CD4-positive, alpha-beta T cell treated with Interleukin-15 for 1 hour (primary cell): ENCODE results near the gene UTP15.
A peak's percentile ranks its signal among the peaks of the same experiment; 100 is the strongest.

Experiments
- DNase-seq: peaks from one replicate; pipeline ENCODE4 v3.0.0-alpha.2; 2020

The UTP15 gene, protein sequence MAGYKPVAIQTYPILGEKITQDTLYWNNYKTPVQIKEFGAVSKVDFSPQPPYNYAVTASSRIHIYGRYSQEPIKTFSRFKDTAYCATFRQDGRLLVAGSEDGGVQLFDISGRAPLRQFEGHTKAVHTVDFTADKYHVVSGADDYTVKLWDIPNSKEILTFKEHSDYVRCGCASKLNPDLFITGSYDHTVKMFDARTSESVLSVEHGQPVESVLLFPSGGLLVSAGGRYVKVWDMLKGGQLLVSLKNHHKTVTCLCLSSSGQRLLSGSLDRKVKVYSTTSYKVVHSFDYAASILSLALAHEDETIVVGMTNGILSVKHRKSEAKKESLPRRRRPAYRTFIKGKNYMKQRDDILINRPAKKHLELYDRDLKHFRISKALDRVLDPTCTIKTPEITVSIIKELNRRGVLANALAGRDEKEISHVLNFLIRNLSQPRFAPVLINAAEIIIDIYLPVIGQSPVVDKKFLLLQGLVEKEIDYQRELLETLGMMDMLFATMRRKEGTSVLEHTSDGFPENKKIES

DNA sequence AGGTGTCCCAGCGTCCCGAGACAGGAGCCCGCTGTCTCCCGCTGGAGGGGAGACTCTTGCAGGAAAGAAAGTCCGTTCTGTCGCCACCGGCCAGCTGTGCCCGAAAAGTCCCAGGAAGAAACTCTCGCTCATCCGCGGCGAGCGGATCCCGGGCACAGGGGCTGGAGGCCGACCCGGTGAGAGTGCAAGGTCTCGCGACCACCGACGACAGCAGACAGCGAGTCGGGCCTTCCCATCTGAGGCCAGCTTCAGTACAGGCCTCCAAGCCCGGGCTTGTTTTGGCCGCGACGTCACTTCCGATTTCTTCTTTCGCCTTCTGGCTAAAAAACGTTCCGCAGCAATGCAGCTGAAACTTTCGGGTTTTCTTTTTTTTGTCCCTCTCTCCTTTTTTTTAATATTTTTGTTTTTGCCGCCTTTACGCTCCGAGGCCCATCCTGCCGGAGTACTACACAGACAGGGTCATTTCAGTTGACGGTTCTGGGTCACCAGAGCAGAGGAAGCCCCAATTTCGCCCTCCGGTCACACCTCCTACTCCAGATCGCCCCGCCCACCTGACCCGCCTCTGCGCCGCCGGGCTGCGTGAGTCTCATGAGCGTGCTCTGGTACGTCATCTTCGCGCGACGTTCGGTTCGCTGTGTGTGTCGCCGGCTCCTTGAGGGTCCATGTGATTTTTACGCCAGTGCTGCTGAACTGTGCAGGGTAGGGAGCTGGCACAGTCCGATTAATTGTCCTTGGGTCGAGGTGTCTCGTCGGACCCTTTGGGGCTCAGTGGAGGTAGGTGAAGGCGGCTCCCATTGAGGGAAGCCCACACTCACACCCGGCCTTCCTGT, at the start of gene UTP15, which contains the start of gene ANKRA2:
Gene UTP15, plus strand, starts transcription at position 605 of the 830 bp plus-strand sequence. CDS start 1,602 bp downstream, outside the sequence.
Gene ANKRA2, minus strand, starts transcription at position 501 of the 830 bp plus-strand sequence. CDS start 2,758 bp downstream, outside the sequence.
- DNase-seq, result peak; percentile 97

DNA sequence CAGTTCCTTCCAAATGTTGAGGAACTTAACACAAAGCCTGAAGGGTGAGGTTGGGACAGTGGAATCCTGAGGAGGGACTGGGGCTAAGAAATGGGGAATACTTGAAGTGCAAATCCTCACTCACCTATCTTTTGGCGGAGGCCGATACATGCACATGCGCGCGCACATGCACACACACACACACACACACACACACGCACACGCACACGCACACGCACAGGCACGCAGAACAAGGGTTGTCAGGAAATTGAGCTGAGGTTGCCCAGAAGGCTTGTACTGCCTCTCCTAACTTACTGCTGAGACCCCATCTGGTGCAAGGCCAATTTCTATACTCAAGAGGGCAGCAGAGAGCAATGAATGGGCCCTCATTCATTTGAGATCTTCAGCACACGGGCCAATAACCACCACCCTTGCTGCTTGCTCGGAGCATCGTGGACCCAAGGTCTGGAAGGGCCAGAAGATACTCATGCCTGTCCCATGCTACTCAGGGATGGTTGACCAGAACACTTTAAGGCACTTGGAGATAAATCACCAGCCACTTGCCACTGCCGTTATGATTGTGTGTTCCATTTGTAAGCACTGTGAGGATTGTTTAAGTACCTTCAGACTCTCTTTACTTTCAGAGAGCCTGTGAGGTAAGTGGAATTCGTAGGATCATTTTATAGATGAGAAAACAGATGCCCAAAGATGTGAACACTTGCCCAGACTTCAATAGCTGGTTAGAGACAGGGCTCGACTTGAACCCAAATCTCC, 45.8 kb upstream of the UTP15 start:
- peak; percentile 74 for DNase-seq

DNA sequence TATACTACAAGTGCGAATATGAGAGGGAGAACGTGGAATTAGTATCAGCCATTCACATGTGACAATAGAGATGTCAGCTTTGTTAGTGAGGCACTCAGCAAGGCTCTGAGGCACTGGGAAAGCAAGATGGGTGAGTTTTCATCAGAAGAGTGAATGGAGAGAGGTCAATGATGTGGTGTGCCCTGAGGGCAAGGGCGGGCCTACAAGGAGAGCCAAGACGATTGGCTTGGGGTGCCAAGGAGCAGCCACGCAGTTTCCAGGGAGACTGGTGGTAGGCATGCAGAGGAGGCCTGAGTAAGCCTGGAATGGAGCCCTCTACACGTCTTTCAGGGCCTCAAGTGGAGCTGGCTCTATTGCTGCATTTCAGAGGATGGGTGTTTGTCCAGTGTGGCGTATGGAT, 42.6 kb upstream of the UTP15 start:
- no peak for DNase-seq

DNA sequence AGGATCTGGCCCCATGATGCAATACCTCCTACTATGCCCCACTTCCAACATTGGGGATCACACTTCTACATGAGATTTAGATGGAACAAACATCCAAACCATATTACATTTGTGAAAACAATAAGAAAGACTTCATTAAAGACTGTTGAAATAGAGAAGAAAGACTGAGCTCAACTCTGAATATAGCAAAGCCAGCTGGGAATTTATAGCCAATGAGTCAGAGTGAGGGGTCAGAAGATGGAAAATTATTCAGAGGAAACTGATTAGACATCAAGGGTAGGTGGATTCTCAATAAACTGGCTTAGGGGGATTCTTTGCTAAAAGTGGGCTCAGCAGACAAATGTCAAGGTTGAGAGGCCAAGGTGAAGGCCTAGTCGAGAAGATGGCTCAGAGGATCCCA, 41.7 kb upstream of the UTP15 start:
- no peak for DNase-seq

DNA sequence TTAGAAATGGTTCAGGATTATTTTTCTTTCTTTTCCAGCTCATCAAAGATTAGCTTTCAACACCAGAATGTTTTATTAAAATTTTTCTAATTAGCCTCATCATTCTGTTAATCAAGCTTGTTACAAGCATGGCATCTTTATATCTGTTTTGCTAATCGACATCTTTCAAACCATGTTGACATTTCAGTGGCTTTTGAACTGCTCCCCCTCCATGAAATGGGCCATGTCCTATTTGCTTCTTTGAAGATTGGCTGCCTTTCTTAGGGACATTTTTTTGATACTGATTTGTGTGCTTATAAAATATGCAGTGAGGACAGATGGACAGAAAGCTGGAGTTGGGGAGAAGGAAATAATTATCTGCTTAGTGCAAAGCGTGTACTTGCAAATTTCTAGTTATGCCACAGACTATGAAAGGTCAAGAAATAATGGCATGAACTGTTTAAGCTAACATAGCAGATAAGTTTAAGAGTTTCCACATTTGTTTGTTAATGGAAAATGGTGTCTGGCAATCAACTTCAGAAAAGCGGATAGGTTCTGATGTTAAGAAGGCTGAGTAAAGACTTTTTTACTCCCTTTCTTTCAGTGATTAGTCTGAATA, 39.8 kb upstream of the UTP15 start:
- DNase-seq, result no peak

DNA sequence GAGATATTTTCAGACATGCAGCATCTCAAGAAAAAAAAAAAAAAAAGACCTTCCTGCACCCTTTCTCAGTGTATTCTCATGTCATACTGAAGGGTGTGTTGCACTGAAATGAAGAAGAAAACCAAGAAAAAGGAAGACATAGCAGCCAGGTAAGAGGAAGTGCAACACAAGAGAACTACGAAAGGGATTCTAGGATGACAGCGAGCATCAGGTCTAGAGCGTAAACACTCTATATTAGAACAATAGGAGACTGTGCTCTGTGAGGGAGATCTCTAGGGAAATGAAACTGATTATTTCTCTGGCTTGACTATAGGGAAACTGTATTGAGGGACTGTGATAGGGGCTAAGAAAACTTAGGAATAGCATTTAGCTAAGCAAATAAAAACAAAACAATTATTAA, 37.3 kb upstream of the UTP15 start:
- no peak for DNase-seq

DNA sequence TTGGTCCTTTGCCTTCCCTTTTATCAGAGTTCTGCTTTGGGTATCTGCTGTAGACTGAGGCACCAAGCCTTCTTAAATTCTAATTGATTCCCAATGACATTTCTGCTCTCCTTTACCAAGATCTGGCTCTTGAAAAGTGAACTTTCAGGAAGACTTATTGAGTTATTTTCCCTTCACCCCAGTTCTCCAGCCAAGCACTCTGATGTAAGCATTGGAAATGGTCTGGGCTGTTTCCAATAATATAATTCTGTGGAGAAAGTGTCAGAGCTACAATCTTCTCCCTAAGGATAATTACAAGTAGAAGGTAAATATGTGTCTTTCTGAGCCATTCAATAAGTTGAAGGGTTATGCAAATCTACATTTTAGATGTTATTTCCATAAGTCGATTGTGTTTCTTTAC, 36.5 kb upstream of the UTP15 start:
- no peak for DNase-seq

DNA sequence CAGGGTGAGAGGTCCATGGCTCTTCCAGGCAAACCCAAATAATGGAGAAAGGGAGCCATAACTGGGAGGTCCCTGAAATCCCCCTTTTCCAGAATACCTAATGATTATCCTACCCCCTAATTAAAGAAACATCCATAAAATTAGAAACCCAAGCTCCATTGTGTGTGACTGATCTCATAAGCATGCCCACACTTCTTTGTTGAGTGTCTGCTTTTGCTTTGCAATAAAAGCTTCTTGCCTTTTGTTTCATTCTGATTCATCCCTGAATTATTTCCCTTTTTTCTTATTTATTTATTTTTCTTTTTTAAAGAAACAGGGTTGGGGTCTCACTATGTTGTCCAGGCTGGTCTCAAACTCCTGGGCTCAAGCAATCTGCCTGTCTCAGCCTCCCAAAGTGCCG, 34.2 kb upstream of the UTP15 start:
- DNase-seq, result no peak

DNA sequence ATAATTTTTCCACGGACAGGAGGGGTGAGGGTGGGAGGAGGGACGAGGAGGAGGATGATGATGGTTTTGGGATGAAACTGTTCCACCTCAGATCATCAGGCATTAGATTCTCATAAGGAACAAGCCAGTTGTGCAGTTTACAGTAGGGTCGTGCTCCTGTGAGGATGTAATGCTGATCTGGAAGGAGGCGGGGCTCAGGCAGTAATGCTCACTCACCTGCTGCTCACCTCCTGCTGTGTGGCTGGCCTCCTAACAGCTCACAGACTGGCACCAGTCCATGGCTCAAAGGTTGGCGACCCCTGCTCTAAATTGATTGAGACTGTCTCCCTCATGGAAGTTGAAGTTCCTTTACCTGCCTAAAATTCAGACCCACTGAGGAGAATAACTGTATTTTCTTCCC, 33.3 kb upstream of the UTP15 start:
- DNase-seq, result no peak

DNA sequence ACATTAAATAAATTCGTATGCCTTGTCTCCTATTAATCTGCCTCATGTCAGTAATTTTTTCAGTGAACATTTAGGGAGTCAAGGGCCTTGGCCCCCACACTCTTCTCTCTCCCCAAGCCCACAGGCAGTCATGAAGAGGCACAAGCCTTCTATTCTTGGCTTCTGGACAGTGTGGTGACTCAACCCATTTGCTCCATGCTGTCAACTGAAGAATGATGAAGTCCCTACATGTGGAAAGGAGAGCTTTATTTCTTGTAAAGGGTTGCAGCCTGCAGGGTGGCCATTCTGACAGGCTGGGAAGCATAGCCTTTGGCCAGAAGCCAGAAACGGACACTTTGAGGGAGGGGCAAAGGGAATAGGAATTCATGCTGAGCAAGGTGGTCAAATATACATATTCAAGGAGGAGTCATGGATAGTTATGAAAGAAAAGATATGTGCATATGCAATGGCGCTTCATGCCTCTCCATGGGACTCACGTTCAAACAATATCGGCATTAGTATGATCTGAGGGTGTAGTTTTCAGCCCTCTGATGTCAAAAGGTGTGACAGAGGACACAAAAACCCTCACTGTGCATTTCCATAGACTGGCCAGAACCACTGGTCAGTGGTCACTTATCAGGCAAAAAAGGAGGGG, 31.4 kb upstream of the UTP15 start:
- DNase-seq, result no peak

DNA sequence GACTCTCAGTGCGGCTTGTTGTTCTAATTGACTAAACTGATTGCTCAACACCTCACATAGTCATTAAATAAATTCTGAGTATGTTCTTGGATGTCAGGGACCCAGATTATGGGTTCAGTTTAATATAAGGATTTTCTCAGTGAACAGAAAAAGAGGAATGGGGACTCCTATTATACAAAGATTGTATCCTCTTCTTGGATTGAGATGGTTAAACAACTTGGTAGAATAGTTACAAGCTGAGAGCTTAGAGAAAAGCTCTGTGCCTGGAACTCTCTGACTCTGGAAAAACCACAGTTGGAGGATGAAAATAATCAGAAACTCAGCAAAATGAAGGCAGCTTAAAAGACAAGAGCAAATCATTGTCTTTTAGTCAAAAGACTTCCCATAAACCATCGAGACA, 30.6 kb upstream of the UTP15 start:
- no peak for DNase-seq

DNA sequence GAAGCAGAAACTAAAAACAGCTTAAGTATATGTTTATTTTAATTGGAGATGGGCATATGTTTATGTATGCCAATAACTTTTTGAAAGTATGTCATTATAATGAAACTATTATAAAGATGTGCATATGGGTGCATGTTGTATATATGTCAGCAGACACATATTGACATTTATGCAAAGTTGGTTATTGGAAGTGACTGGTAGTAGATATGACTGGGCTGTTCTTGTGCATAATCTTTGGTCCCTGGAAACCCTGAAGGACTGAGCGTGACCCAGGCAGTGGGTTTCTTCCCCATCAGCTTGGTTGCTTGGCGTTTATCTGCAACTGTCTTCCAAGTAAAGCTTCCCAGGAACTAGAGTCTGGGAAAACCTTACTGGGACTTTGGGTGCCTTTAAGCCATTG, 25.8 kb upstream of the UTP15 start:
- no peak for DNase-seq

DNA sequence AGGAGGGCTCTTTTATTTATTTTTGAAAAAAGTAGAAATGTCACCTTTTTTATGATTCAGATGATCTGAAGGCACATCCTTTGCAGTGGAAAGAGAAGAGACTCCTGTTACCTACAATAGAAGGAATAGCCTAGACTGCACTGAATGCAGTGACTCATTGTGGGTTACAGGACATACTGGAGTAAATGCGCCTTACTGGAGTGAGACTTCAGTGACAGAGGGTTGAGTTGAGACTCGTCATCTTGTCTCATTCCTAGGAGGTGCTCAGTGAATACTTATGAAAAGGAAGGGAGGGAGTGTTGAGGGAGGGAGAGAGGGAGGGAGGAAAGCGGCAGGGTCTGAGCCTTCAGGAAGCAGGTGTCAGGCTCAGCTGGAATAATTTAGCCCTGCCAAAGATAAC, 25.4 kb upstream of the UTP15 start:
- DNase-seq, result no peak

DNA sequence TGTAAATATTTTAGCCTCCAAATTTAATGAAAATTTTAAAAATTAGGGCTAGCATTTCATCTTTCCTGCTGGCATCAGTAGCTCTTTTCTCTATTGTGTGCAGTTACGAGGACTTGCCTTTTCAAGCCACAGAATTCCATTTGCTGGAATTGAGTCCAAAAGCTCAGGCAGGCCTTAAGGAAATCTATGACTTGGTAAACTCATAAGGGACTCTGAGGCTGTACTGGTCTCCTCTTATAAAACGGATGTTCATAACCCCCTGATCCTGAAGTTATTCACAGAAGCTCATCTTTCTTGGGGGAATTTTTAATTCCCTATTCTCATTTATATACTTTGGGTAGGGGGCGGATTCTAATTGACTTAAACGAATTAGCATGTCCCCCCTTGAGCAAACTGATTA, 23.5 kb upstream of the UTP15 start:
- no peak for DNase-seq

DNA sequence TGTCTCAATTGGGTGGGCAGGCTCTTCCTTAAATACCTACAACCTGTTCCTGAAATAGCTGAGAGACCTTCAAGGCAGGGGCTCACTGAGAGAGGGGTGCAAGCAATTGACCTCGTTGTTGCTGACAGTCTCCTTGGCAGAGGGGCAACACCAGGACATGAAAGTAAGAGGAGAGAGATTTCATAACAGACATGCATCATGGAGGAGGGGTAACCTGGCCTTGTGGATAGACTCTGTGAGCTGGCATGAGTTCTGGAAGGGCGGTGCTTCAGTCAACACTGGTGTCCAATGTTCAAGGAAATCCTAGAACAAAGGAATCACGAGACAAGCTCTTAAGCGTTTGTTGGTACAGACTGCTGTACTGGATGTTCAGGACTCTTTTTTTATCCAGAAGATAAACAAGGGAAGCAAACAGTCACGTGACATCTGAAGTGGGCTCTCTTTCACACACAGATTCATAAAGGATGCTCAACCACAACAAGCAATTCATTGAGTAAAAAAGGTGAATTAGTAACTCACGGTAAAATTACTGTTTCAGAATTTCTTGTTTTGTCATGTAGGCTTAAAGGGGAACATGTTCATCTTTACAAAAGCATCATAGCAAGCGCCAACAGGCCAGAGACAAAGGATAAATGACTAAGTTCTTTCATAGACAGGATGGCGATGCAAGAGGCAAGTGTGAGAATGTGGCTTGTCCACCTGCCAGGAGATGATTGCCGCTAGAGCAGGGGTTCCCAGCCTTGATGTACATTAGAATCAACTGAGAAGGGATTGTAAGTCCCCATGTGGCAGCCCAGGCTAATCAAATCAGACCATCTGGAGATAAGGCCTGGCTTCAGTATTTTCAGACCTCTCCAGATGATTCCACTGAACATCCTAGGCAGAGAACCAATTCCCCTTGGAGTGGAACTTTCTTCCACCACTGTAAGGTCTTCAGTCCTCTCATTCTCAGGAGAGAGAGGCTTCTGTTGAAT, 20.8 kb upstream of the UTP15 start:
- DNase-seq, result no peak

DNA sequence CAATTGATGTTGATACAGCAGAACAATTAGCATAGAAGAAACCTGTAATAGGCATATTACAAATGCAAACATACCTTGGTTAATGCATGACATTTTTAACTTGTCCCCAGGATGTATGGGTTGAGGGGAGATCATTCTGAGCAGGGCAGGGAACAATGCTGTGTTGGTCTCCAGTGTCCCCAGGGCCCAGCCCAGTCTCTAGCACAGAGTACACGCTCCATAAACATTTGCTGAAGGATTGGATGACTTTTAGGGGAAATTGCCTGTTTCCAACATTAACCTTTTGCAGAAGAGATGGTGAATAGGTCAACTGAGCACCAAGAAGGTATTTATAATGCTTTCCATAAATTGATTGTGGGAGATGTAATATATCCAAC, 20.2 kb upstream of the UTP15 start:
- DNase-seq, result no peak

DNA sequence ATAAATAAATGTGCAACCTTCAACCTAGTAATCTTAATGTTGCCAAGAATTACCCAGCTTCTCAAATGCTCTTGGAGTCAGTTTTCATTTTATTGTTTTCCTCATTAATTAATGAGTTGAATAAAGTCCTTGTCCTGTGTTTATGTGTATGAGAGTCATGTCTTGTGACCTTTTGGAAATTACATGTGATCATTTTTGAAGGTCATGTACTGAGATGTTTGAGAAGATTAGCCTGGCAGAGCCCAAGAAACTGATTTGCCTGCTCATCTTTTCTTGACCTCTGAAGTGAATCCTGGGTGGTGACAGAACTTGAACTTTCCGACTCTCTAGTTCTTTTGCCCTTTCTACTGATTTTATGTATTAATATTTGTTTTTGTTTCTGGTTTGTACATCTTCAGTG, 15.5 kb upstream of the UTP15 start:
- no peak for DNase-seq

DNA sequence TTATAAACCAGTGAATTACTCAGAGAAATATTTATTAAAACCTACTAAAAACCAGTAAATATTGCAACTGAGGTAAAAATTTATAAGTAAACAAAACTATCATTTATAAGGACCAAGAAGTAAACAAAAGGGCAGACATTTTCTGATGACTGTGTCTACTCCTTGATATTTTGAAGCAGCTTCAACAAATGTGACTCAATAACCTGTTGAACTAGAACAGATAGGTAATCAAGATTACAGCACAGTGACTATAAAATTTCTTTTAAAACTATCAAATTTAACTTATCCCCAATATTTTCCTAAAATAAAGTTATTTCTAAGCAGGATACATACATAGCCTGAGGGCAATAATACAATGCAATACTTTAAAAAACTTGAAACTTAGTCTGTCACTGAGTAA, 12.9 kb upstream of the UTP15 start:
- no peak for DNase-seq

DNA sequence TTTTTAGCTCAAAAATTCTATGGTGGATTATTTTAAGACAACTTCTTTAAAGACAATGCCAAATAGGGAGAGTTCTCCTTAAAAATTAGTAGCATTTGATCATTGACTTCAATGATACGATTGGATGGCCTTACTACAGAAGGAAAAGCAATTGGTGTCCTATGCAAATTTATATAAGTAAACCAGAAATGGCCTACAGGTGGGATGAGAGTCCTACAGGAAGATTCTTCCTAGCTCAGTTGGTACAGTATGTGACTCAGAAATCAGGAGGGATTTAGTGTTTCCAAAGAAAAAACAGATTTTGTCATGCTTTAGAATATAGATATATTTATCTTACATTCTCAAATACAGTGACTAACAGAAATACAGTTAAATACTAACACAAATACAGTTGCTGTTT, 6.6 kb upstream of the UTP15 start:
- DNase-seq, result no peak

DNA sequence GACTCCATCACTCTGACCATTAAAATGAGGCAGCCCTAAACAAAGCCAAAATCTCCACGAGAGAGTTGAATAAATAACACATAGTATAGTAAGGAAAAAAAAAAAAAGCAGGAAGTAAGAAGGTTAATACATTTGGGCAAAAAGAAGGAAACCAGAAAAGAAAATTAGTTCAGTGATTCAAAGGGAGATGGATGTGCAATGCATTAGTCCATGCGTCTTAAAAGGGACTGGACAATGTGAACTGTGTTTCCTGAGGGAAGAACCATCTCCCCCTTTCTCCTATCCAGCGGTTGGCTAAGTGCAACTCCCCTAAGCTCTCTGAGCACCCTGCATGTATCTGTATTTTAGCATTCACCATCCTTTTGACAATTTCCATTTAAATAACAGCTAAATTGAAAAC, 1.5 kb upstream of the UTP15 start:
- DNase-seq, result no peak

DNA sequence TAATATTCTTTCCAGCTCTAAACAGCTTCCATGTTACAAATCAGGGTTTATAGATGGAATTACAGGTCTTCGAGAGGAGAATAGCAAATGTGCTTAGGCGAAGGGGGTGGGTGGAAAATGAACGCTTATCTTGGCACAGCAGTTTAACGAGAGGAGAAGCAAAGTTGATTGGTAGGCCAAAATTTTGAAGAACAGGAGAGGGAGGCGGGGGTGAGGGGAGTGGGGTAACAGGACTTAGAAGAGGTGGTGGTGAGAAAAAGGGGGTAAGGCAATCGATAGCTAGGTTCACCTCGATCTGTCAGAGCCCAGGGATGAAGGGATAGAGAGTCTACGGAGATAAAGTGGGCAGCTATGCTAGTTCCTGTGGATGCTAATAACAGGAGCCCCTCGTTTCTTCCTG, 868 bp upstream of the UTP15 start:
- no peak for DNase-seq
